GM12864 (cell line): ENCODE results near the gene SYT13.

Experiments used
- DNase-seq: peaks from one replicate; pipeline ENCODE4 v3.0.0-alpha.2; 2011; ENCODE audit warnings: low read depth
- H3K4me3 ChIP-seq: 2 replicates; pipeline ENCODE4 v1.5.1; 2011; ENCODE audit warnings: mild to moderate bottlenecking, low read depth, low read length, control low read depth
- TF ChIP-seq, protein P1 (sequence below): IDR thresholded peaks from 2 replicates; pipeline ENCODE4 v1.5.1; 2011; ENCODE audit warnings: low read depth, mild to moderate bottlenecking, moderate library complexity, low read length, control low read depth, inconsistent platforms; ENCODE audit errors: missing control alignments

Gene SYT13

GRCh38 chr11:45288339-45288738, 2.2 kb upstream of the SYT13 start:
- TF ChIP-seq, protein P1, sequence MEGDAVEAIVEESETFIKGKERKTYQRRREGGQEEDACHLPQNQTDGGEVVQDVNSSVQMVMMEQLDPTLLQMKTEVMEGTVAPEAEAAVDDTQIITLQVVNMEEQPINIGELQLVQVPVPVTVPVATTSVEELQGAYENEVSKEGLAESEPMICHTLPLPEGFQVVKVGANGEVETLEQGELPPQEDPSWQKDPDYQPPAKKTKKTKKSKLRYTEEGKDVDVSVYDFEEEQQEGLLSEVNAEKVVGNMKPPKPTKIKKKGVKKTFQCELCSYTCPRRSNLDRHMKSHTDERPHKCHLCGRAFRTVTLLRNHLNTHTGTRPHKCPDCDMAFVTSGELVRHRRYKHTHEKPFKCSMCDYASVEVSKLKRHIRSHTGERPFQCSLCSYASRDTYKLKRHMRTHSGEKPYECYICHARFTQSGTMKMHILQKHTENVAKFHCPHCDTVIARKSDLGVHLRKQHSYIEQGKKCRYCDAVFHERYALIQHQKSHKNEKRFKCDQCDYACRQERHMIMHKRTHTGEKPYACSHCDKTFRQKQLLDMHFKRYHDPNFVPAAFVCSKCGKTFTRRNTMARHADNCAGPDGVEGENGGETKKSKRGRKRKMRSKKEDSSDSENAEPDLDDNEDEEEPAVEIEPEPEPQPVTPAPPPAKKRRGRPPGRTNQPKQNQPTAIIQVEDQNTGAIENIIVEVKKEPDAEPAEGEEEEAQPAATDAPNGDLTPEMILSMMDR = no peak
- no peak overlapping the region for H3K4me3 ChIP-seq
- DNase-seq = no peak

GRCh38 chr11:45287316-45287903, 1.3 kb upstream of the SYT13 start:
- H3K4me3 ChIP-seq = no peak overlapping the region
- TF ChIP-seq, protein P1 = no peak
- no peak for DNase-seq

GRCh38 chr11:45285250-45285828, 802 bp downstream of the SYT13 start:
- TF ChIP-seq, protein P1 = no peak
- DNase-seq = no peak
- H3K4me3 ChIP-seq = no peak overlapping the region

- TF ChIP-seq, protein P1 = no peak
- no peak for DNase-seq
- no peak overlapping the region for H3K4me3 ChIP-seq
These were observed 4.1 kb downstream of the SYT13 start for GRCh38 chr11:45282081-45282480.

GRCh38 chr11:45280449-45280848, 5.7 kb downstream of the SYT13 start:
- TF ChIP-seq, protein P1 = no peak
- H3K4me3 ChIP-seq = no peak overlapping the region
- no peak for DNase-seq

GRCh38 chr11:45279645-45280044, 6.5 kb downstream of the SYT13 start:
- no peak overlapping the region for H3K4me3 ChIP-seq
- no peak for DNase-seq
- TF ChIP-seq, protein P1 = no peak

DNA sequence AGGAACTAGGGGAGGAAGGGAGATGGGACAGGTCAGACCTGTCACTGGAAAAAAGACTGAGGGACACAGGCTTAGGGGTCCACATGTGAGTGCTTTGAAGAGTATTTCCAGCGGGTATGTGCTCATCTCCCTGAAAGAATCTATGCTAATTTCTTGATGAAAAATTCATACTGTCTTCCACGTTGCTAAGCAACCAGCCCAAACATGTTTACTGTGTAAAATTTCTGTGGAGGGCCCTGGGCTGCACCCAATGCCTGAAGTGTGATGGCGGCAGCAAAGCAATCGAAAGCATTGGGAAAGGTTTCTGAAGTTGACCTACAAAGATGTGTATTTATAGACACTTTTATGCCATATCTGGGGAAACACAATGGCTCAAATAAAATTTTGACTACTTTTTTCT, 7.4 kb downstream of the SYT13 start:
- DNase-seq = no peak

More for the DNA sequence above, 7.4 kb downstream of the SYT13 start:
- TF ChIP-seq, protein P1 = no peak
- no peak overlapping the region for H3K4me3 ChIP-seq
